Measurements from ENCODE around the gene ZBTB7C. TPM values are rescaled to one million over a fixed set of nuclear protein-coding genes. Genes with fewer than 3 reads are reported as not detected.

The ZBTB7C gene
- total RNA-seq, 2 experiments from 2014 or later: not detected

- peaks cover 1% of the 10 kb centered on the region for H3K36me3 Mint-ChIP-seq (ENCODE audit: low read depth)
- DNase-seq: no peak
- peaks cover 16% of the 10 kb centered on the region for H3K27me3 Mint-ChIP-seq
- no peak for TF ChIP-seq CTCF (IDR thresholded peaks at IDR 0.05)
- intact Hi-C loops (cut with micrococcal nuclease): no loop called here
- no peak overlapping the region for H3K4me3 Mint-ChIP-seq
- ChIA-PET CTCF (interaction anchor here (0.9 kb wide), 2 partner anchors 16 to 257 kb away, joined by 3 read pairs; no protein-coding TSS in a partner anchor), POLR2A (no interaction called here)
- no peak for ATAC-seq
- no peaks in the 10 kb centered on the region for H3K4me1 Mint-ChIP-seq (ENCODE audit: low read depth)
- peaks cover 7% of the 10 kb centered on the region for H3K9me3 Mint-ChIP-seq
- H3K27ac Mint-ChIP-seq: no peak overlapping the region
Measured at GRCh38 chr18:48013162-48013561, 396.0 kb downstream of the ZBTB7C start.

- no peak for DNase-seq
- H3K4me3 Mint-ChIP-seq: no peak overlapping the region
- H3K4me1 Mint-ChIP-seq (ENCODE audit: low read depth): no peaks in the 10 kb centered on the region
- peaks cover 1% of the 10 kb centered on the region for H3K36me3 Mint-ChIP-seq (ENCODE audit: low read depth)
- H3K27me3 Mint-ChIP-seq: peaks cover 12% of the 10 kb centered on the region
- intact Hi-C loops (cut with micrococcal nuclease): no loop called here
- H3K27ac Mint-ChIP-seq: no peak overlapping the region
- POLR2A ChIA-PET: interaction anchor here (0.5 kb wide), 1 partner anchor 14 kb away, joined by 3 read pairs; no protein-coding TSS in a partner anchor
- ATAC-seq: no peak
- CTCF ChIA-PET: interaction anchor here (1.1 to 1.8 kb wide), 4 partner anchors 10 to 240 kb away, joined by 3 to 6 read pairs (median 4); no protein-coding TSS in a partner anchor
- no peak for TF ChIP-seq CTCF (IDR thresholded peaks at IDR 0.05)
- H3K9me3 Mint-ChIP-seq: peaks cover 7% of the 10 kb centered on the region
Measured at GRCh38 chr18:48011926-48012465, 397.2 kb downstream of the ZBTB7C start.

GRCh38 chr18:48010264-48010663 is 398.9 kb downstream of the ZBTB7C start:
- no peak for ATAC-seq
- H3K27me3 Mint-ChIP-seq: peaks cover 14% of the 10 kb centered on the region

GRCh38 chr18:48009116-48009745 is 400.0 kb downstream of the ZBTB7C start:
- ChIA-PET CTCF (interaction anchor here (0.5 to 0.9 kb wide), 3 partner anchors 12 to 237 kb away, joined by 3 read pairs; no protein-coding TSS in a partner anchor), POLR2A (no interaction called here)
- DNase-seq (no peak), ATAC-seq (no peak)
- no peak for TF ChIP-seq CTCF (IDR thresholded peaks at IDR 0.05)
- peak overlapping the region; percentile 54 for H3K4me3 Mint-ChIP-seq
- H3K9me3 Mint-ChIP-seq: peaks cover 1% of the 10 kb centered on the region
- H3K27me3 Mint-ChIP-seq: peaks cover 11% of the 10 kb centered on the region
- H3K4me1 Mint-ChIP-seq (ENCODE audit: low read depth): peaks cover under 1% of the 10 kb centered on the region
- no peaks in the 10 kb centered on the region for H3K36me3 Mint-ChIP-seq (ENCODE audit: low read depth)
- intact Hi-C loops (cut with micrococcal nuclease): no loop called here
- H3K27ac Mint-ChIP-seq: no peak overlapping the region

More at GRCh38 chr18:48010264-48010663, 398.9 kb downstream of the ZBTB7C start:
- ChIA-PET CTCF (interaction anchor here (0.8 to 1.5 kb wide), 3 partner anchors 11 to 238 kb away, joined by 3 to 5 read pairs (median 3); no protein-coding TSS in a partner anchor), POLR2A (no interaction called here)
- intact Hi-C loops (cut with micrococcal nuclease): no loop called here
- TF ChIP-seq CTCF (IDR thresholded peaks at IDR 0.05): no peak
- H3K36me3 Mint-ChIP-seq (ENCODE audit: low read depth): peaks cover 1% of the 10 kb centered on the region
- no peak for DNase-seq
- H3K4me1 Mint-ChIP-seq (ENCODE audit: low read depth): no peaks in the 10 kb centered on the region
- no peak overlapping the region for H3K27ac Mint-ChIP-seq
- peaks cover 7% of the 10 kb centered on the region for H3K9me3 Mint-ChIP-seq
- H3K4me3 Mint-ChIP-seq: no peak overlapping the region

Data from activated CD8-positive, alpha-beta T cell treated with anti-CD3 and anti-CD28 coated beads for 36 hours (primary cell).